ENCODE results near the gene PARP3.
A peak's percentile ranks its signal among the peaks of the same experiment; 100 is the strongest.
"Not testable (repeated sequence)": the region's sequence is repeated elsewhere in the genome, so short reads cannot be mapped to it uniquely, and the experiment has no call there.

The PARP3 gene

GRCh38 chr3:51941798-51942602 is at the start of gene PARP3, which contains the start of gene RRP9:
PARP3 (plus strand) TSS chr3:51942363; CDS start chr3:51943356, 993 bp downstream.
RRP9 (minus strand) TSS chr3:51941904; CDS start chr3:51941867, 37 bp downstream.
- peak; percentile 100 for DNase-seq (ENCODE audit: low read depth)

- DNase-seq (ENCODE audit: low read depth): no peak
These were observed 47.8 kb upstream of the PARP3 start for GRCh38 chr3:51894391-51894790.

GRCh38 chr3:51894939-51895338 is 47.2 kb upstream of the PARP3 start:
- DNase-seq (ENCODE audit: low read depth): no peak

- no peak for DNase-seq (ENCODE audit: low read depth)
These were observed 45.4 kb upstream of the PARP3 start for GRCh38 chr3:51896607-51897305.

- no peak for DNase-seq (ENCODE audit: low read depth)
These were observed 44.8 kb upstream of the PARP3 start for GRCh38 chr3:51897391-51897790.

- not testable (repeated sequence) for DNase-seq (ENCODE audit: low read depth)
These were observed 42.1 kb upstream of the PARP3 start for GRCh38 chr3:51900043-51900442.

GRCh38 chr3:51902361-51902760 is 39.8 kb upstream of the PARP3 start:
- DNase-seq (ENCODE audit: low read depth): not testable (repeated sequence)

- DNase-seq (ENCODE audit: low read depth): no peak
These were observed 37.9 kb upstream of the PARP3 start for GRCh38 chr3:51904034-51904823.

GRCh38 chr3:51908026-51908425 is 34.1 kb upstream of the PARP3 start:
- DNase-seq (ENCODE audit: low read depth): no peak

- DNase-seq (ENCODE audit: low read depth): no peak
These were observed 25.7 kb upstream of the PARP3 start for GRCh38 chr3:51916418-51916817.

GRCh38 chr3:51921081-51921578 is 21.0 kb upstream of the PARP3 start:
- DNase-seq (ENCODE audit: low read depth): no peak

GRCh38 chr3:51927061-51927977 is 14.8 kb upstream of the PARP3 start:
- DNase-seq (ENCODE audit: low read depth): no peak

GRCh38 chr3:51928438-51928837 is 13.7 kb upstream of the PARP3 start:
- DNase-seq (ENCODE audit: low read depth): no peak

- not testable (repeated sequence) for DNase-seq (ENCODE audit: low read depth)
These were observed 13.2 kb upstream of the PARP3 start for GRCh38 chr3:51928981-51929380.

- DNase-seq (ENCODE audit: low read depth): no peak
These were observed 12.7 kb upstream of the PARP3 start for GRCh38 chr3:51929420-51930003.

- DNase-seq (ENCODE audit: low read depth): no peak
These were observed 11.7 kb upstream of the PARP3 start for GRCh38 chr3:51930439-51930838.

GRCh38 chr3:51931756-51932155 is 10.4 kb upstream of the PARP3 start:
- no peak for DNase-seq (ENCODE audit: low read depth)

- DNase-seq (ENCODE audit: low read depth): no peak
These were observed 9.4 kb upstream of the PARP3 start for GRCh38 chr3:51932471-51933370.

GRCh38 chr3:51933471-51934138 is 8.6 kb upstream of the PARP3 start:
- no peak for DNase-seq (ENCODE audit: low read depth)

Measured in fibroblast of the conjunctiva (primary cell).